HUDEP-2 (cell line): ENCODE results near the gene CHRD.
A peak's percentile ranks its signal among the peaks of the same experiment; 100 is the strongest.

ENCODE experiments used
- DNase-seq, 76 experiments: peaks; one replicate each; lab custom pipeline; 2025; ENCODE audit not compliant: unreplicated experiment in 76 of 76; lab: John Stamatoyannopoulos, UW

The CHRD gene

DNA sequence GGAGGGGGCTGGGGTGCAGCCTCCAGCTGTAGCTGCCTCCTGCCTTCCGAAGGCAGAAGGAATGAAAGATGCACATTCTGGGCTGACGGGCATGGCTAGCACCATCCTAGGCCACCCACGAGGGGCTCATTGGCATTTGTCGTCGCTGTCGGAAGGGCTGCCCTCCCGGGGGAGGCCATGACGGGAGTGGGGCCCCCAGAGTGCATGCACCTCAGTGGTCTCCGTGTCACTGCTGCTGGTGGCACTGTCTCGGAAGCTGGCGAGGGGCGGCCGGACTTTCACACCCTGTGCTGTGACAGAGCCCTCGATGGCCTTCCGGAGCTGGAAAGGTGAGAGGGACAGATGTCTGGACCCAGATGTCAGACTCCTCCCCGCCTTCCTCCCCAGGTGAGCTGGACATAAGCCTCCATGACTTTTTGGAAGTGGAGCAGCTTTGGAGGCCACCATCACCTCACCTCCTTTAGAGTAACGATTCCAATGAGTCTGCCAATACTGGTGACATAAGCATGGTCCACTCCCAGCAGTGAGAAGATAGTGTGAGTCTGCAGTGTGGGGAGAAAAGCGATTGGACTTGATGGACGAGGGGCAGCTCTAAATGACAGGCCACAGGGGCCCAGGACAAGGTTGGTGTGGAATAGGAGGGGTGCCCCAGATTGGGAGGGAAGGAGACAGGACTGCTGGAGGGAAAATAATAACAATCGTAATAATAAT, 33.2 kb upstream of the CHRD start:
- peak in 14 of 76 experiments; percentile 6 to 35 (median 14) for DNase-seq

- DNase-seq: peak in 46 of 76 experiments; percentile 9 to 83 (median 43)
These were observed 32.4 kb upstream of the CHRD start for GRCh38 chr3:184347321-184348056.

- peak in 5 of 76 experiments; percentile 2 to 47 (median 27) for DNase-seq
These were observed 31.8 kb upstream of the CHRD start for GRCh38 chr3:184348057-184348382.

- DNase-seq: no peak
These were observed 30.0 kb upstream of the CHRD start for GRCh38 chr3:184349563-184350470.

DNA sequence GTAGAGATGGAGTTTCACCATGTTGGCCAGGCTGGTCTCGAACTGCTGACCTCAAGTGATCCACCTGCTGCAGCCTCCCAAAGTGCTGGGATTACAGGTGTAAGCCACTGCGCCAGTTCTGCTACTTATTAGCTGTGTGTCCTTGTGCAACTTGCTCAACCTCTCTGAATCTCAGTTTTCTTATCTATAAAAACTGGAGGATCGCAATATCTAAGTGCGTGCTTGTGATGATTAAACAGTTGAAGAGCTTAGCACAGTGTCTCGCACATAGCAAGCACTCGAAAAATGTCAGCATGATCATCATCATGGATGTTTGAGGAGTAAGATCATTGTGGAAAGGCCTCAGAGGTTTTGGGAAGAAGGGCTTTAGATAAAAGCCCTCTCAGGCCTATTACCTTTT, 29.2 kb upstream of the CHRD start:
- no peak for DNase-seq

- DNase-seq: peak in 13 of 76 experiments; percentile 4 to 36 (median 28)
These were observed 28.2 kb upstream of the CHRD start for GRCh38 chr3:184351511-184352148.

DNA sequence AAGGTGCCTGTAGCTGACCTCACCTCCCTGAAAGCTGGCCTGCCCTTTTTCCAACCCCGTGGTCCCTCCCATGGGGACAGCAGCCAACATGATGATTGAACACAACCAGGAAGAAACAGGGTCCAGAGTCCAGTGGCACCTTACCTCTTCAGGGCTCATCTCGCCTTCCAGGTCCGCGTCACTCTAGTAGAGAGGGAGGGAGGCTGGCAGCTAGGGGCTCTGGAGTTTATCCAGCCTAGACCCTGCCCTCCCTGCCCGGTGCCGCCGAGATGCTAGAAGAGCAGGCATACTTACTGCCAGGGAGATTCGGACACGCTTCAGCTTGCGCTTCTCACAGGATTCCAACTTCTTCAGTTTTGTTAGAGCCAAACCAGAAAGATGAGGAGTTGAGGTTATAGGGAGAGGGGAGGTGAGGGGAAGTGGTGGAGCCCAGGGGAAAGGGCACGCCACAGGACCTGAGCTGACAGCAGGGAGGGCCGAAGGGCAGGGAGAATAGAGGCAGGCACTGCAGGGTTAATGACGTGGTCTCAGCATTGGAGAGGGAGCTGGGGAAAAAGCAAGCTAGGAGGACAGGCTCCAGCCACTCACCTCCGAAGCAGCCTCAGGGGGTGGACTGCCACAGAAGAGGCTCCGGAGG, 27.6 kb upstream of the CHRD start:
- DNase-seq: no peak

GRCh38 chr3:184352897-184353545, 26.8 kb upstream of the CHRD start:
- DNase-seq: no peak

DNA sequence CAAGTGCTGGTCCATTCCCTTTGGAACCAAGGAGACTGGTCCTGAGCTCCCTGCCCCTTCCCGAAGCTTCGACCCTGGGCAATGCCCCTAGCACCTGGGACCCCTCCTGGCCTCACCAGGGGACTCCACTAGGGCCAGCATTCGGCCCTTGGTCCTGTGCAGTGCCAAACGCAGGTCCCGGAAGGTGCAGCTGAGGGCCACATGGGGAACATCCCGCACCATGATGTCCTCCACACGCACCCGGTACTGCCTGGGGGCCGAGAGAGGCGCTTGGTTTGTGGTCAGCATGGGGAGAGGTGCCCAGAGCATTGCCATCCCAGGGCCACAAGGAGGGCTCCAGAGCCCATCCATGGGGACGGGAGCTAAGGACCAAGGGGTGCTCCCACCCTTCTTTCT, 26.3 kb upstream of the CHRD start:
- DNase-seq: no peak

GRCh38 chr3:184354121-184354728, 25.6 kb upstream of the CHRD start:
- DNase-seq: peak in 36 of 76 experiments; percentile 7 to 52 (median 28)

- no peak for DNase-seq
These were observed 25.1 kb upstream of the CHRD start for GRCh38 chr3:184354754-184355153.

GRCh38 chr3:184355261-184356040, 24.4 kb upstream of the CHRD start:
- no peak for DNase-seq

- no peak for DNase-seq
These were observed 22.4 kb upstream of the CHRD start for GRCh38 chr3:184357248-184358123.

DNA sequence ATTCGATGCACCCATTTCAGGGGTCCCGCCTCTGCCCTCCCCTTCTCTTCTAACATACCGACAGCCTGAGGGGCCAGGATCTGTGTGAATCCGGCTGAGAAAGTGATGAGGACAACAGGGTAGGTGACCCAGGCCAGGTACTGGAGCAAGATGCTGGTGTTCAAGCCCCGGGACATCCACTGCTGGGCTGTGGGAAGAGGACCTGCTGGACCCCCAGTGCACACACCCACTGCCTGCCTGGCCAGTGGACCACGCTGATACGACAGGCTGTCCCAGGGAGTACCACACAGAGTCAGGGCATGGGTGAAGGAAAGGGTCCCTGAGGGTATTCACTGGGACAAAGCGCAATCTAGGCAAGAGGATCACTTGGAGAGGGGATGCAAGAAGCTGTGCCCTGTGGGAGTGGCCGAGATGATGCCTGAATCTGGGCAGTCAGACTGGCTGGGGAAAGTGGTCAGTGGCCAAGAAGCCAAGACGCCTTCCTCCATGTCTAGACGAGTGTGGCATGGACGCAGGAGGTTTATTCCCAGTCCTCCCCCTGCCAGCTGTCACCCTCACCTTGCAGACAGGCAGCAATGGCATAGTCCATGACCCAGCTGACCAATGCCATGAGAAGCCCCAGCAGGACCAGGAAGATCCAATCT, 21.6 kb upstream of the CHRD start:
- DNase-seq: no peak

DNA sequence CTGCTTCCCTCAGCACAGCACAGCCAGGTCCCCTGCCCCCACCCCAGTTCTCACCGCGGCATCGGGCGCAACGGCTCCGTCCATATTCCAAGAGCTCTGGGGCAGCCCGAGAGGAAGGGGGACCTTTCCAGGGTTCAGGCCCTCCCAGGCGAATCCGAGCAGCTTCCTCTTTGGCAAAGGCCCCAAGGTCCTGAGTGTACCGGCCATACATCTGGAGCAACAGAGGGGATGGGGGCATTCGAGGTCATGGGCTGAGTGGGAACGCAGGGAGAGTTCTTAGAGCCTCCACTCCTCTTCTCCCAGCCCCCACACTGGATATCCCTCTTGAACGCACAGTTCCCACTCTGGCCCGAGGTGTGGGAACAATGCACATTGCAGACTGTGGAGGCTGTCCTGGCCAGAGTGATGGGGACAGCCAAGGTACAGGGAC, 20.9 kb upstream of the CHRD start:
- no peak for DNase-seq

DNA sequence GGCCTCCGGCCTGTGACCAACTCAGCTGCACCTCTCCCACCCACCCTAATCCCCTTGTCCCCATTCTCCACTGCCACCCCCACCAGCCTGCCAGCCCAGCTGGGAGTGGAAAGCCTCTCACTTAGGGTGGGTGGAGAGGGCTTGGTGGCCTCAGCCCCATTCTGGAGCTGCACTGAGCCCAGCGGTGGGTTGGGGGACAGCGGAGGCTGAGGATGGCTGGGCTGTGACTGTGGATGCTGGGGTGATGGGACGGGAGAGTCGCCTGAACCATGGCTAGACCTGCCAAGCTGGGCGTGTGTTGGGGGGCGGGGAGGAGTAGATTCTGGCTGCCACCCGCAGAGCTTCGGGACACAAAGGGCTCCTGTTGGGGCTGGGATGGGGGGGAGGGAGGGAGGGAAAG, 20.2 kb upstream of the CHRD start:
- no peak for DNase-seq
